AG09309 (cell line): ENCODE results near the gene SLC39A11.

Experiments used
- DNase-seq: peaks from one replicate; pipeline ENCODE4 v3.0.0-alpha.2; 2010; ENCODE audit warnings: low read depth
- H3K4me3 ChIP-seq: 2 replicates; pipeline ENCODE4 v1.5.1; 2011; ENCODE audit warnings: mild to moderate bottlenecking, low read depth, low read length, moderate library complexity; ENCODE audit not compliant: control insufficient read depth
- CTCF ChIP-seq: IDR thresholded peaks from 2 replicates; pipeline ENCODE4 v1.5.1; 2011; ENCODE audit warnings: mild to moderate bottlenecking, low read depth, low read length, inconsistent platforms; ENCODE audit not compliant: insufficient read depth, control insufficient read depth; ENCODE audit errors: missing control alignments

The SLC39A11 gene

GRCh38 chr17:72813481-72813880 is 279.0 kb downstream of the SLC39A11 start:
- no peak for TF ChIP-seq CTCF
- no peak overlapping the region for H3K4me3 ChIP-seq
- DNase-seq, result no peak

GRCh38 chr17:72812823-72813222 is 279.7 kb downstream of the SLC39A11 start:
- no peak for TF ChIP-seq CTCF
- no peak for DNase-seq
- H3K4me3 ChIP-seq, result no peak overlapping the region

GRCh38 chr17:72811976-72812687 is 280.4 kb downstream of the SLC39A11 start:
- no peak for TF ChIP-seq CTCF
- no peak for DNase-seq
- no peak overlapping the region for H3K4me3 ChIP-seq

- DNase-seq, result no peak
- no peak for TF ChIP-seq CTCF
- no peak overlapping the region for H3K4me3 ChIP-seq
Measured at GRCh38 chr17:72810991-72811508, 281.4 kb downstream of the SLC39A11 start.

GRCh38 chr17:72806011-72806410 is 286.5 kb downstream of the SLC39A11 start:
- TF ChIP-seq CTCF, result no peak
- H3K4me3 ChIP-seq, result no peak overlapping the region
- no peak for DNase-seq

GRCh38 chr17:72804949-72805707 is 287.4 kb downstream of the SLC39A11 start:
- H3K4me3 ChIP-seq, result no peak overlapping the region
- DNase-seq, result no peak
- no peak for TF ChIP-seq CTCF
